ENCODE results near the gene PAX2.

DNA sequence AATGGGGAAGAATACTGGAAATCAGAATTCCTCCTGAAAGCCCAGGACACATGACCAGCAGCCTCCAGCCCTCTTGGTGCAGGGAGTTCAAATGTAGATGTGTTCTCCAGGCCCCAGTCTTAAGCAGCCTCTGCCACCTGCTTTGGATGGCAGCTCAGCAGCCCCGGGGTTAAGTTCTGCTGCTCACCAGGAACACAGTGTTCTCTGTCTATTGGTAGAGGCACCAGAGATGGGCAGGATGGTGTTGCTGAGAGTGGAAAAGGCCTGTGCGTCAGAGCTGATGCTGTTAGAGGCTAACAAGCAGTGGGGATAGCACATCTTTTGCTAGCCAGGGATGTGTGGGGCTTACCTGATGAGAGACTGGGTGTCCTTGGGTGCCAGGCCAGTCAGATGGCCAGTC is 56.8 kb downstream of the PAX2 start:
- TF ChIP-seq, protein P1, sequence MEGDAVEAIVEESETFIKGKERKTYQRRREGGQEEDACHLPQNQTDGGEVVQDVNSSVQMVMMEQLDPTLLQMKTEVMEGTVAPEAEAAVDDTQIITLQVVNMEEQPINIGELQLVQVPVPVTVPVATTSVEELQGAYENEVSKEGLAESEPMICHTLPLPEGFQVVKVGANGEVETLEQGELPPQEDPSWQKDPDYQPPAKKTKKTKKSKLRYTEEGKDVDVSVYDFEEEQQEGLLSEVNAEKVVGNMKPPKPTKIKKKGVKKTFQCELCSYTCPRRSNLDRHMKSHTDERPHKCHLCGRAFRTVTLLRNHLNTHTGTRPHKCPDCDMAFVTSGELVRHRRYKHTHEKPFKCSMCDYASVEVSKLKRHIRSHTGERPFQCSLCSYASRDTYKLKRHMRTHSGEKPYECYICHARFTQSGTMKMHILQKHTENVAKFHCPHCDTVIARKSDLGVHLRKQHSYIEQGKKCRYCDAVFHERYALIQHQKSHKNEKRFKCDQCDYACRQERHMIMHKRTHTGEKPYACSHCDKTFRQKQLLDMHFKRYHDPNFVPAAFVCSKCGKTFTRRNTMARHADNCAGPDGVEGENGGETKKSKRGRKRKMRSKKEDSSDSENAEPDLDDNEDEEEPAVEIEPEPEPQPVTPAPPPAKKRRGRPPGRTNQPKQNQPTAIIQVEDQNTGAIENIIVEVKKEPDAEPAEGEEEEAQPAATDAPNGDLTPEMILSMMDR (IDR thresholded peaks at IDR 0.05; ENCODE audit: insufficient read depth, low read length, poor library complexity, severe bottlenecking) = no peak
- TF ChIP-seq EZH2phosphoT487 (conservative IDR thresholded peaks at IDR 0.05; ENCODE audit: low read length) = no peak
